NCI-H510A treated with DMSO at 0.1 percent for 48 hours (cell line): ENCODE data around the gene DNAJC5.
"Not testable (repeated sequence)": the region's sequence is repeated elsewhere in the genome, so short reads cannot be mapped to it uniquely, and the experiment has no call there.

ENCODE experiments used
- DNase-seq: peaks from one replicate; lab custom pipeline; 2025; lab: John Stamatoyannopoulos, UW

DNAJC5 gene

DNA sequence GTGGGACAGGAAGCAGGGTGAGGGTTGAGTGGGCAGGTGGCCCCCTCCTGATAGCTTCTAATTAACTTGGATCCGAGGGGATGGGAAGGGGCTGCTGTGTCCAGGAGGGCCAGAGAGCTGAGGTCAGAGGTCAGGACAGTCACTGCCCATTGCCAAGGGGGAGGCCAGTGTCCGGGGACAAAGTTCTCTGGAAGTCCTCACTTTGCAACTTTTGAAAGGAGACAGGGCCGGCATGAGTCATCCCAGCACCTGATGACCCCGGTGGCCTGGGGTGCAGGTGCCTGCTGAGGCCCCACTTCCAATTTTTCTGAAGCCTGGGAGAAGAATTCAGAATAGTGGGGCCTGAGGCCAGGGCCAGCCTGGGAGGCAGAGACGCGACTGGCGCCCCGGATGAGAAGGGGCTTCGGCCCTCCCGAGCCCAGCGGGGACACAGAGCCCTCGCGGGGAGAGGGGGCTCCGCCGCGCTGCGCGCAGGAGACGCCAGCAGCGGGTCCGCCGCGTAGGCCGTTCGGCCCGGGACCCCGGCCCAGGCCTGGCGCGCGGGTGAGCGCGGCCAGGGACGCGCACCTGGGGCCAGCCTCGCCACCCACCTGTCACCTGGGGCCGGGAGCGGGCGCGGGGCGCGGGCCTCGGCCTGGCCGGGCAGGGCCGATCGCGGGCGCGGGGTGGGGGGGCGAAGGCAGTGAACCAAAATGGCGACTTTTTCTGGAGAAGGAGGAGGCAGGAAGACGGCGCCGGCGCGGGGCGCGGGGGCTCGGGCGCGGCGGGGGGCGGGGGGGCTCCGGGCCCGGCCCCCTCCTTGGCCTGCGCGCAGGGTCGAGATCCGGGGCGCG, 74.2 kb downstream of the DNAJC5 start:
- DNase-seq, result no peak

DNA sequence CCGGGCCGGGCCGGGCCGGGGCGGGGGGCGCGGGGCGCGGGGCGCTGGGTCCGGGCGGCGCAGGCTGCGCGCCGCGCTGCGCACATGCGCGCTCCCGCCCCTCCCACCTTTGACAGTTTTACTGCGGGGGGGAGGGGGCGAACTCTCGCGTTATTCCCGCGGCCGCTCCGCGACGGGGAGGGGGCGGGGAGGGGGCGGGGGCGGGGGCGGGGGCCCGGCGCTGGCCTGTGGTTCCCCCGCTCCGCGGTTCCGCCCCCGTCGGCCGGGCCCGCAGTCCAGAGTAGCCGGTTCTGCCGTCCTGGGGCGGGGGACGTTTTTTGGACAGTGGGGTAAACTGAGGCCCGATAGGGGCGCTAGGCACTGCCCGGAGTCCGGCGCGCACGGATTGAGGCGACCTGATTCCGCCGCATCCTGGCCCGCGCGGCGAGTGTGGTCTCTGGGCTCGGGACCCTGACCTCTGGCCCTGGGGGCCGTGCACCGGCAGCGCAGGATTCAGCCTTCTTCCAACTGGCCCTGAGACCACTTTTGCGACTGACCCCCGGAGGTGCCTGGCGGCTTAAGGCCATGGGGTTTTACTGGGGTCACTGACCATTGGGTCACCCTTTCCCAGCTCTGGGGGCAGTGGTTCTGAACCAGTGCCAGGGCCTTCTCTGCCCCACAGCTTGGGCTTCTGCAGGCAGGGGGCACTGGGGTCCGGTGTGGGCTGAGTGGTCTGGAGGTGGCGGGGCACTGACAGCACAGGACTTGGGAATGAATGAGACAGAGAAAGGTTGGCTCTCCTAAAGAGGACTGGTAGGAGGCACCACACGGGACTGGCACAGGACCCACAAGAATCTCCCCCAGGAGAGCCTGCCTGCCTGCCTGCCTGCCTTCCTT, 75.2 kb downstream of the DNAJC5 start, which contains the start of gene ZNF512B:
ZNF512B (minus strand) TSS at position 93 of the 876 bp plus-strand sequence. CDS start 1,980 bp downstream, outside the sequence.
- DNase-seq, result peak; percentile 30

DNA sequence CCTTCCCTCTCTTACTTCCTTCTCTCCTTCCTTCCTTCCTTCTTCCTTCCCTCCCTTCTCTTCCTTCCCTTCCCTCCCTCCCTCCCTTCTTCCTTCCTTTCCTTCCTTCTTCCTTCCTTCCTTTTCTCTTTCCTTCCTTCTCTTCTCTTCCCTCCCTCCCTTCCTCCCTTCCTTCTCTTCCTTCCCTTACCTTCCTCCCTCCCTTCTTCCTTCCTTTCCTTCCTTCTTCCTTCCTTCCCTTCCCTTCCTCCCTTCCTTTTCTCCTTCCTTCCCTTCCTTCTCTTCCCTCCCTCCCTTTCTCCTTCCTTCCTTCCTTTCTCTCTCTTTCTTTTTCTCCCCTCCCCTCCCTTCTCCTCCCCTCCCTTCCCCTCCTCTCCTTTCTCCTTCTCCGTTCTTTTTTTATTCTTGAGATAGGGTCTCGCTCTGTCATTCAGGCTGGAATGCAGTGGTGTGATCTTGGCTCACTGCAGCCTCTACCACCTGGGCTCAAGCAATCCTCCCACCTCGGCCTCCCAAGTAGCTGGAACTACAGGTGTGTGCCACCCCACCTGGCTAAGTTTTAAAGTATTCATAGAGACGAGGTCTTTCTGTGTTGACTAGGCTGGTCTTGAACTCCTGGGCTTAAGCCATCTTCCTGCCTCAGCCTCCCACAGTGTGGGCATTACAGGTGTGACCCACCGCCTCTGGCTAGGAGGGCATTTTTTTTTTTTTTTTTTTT, 75.9 kb downstream of the DNAJC5 start:
- no peak for DNase-seq

DNA sequence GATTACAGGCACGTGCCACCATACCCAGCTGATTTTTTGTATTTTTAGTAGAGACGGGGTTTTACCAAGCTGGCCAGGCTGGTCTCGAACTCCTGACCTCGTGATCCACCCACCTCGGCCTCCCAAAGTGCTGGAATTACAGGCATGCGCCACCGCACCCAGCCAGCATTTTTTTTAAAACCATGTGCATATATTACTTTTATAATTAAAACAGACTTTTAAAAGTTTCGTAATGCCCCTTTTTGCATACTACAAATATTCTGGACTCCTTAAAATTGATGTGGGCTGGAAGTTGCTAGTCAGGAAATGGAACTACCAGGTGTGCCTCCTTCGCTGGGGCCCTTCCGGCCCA, 77.0 kb downstream of the DNAJC5 start:
- not testable (repeated sequence) for DNase-seq

DNA sequence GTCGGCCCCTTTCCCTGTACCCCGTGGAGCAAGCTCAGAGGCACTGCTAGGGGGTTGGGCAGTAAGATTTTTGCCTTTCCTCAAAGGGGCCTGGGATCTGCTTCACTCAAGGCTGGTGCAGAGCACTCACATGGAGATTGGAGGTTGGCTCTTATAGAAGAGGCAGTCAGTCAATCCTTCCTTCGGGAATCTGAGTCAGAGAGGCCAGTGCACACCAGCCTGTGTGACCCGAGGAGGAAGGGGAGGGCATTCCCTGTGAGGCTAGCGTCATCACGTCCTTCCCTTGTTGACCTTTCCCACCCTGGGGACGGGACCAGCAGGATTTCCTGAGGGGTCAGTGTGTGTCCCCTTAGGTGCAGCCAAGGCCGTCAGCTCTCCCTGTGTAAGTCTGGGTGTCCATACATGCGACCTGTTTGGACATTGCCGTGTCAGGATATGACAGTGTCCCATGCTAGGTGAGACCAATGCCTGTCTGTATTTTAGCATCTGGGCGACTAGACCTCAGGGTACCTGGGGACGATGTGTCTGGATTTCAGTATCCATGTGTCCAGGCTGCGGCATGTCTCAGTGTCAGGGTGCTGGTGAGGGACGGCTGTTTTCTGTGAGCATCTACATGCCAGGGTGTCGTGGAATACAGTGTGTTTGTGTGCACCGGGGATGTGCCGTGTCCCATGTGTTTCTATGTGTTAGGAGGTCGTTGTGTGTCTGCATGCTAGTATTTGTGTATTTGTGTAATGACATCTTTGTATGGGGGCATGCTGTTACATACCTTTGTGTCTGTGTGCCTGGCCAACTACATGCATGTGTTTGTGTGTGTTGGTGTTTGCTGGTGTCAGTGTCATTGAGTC, 77.6 kb downstream of the DNAJC5 start:
- DNase-seq, result no peak

DNA sequence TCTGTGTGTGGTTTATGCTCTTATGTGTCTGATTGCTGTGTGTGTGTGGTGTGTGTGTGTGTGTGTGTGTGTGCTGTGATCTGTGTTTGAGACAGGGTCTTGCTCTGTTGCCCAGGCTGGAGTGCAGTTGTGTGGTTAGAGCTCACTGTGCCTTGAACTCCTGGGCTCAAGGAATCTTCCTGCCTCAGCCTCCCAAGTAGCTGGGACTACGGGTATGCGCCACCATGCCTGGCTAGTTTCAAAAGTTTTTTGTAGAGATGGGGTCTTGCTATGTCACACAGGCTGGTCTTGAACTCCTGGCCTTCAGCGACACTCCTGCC, 78.2 kb downstream of the DNAJC5 start:
- DNase-seq, result no peak

- DNase-seq, result peak; percentile 86
These were observed 78.9 kb downstream of the DNAJC5 start for GRCh38 chr20:63973636-63974401.

DNA sequence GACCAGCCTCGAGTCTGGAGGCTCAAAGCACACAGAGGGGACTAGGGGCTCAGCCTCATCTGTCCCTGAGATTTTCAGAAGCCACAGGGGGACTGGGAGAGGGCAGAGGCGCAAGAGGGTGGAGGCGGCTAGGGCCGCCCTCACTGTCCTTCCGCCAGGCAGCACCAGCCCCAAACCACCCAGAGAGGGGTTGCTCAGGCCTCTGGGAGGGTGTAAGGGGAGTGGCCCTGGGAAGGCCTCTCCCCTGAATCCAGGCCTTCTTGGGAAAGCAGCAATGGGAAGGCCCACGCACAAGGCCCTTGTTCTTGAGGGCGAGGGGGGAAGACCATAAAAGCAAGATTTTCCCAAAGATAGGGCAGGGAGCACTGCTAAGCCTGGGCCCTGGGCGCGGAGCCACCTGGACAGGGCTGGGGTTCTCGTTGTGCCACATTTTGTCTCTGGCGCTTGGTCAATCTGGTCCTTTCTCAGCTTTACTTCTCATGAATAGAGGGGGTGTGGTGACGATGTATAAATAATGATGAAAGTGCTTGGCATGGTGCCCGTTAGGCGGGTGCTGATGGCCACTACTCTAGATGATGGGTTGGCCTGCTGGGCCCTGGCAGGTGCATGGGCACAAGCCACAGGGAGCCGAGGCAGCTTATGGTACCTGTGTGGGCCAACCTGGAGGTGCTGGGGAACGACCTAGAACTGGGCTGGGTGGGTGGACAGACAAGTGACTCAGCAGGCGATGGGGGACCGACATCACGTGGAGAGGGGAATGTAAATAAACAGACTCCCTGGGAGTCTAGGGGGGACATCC, 79.7 kb downstream of the DNAJC5 start:
- peak; percentile 96 for DNase-seq

- not testable (repeated sequence) for DNase-seq
These were observed 81.6 kb downstream of the DNAJC5 start for GRCh38 chr20:63976511-63976910.

GRCh38 chr20:63976980-63977738, 82.2 kb downstream of the DNAJC5 start:
- no peak for DNase-seq

GRCh38 chr20:63977739-63978276, 82.9 kb downstream of the DNAJC5 start:
- no peak for DNase-seq

- DNase-seq, result peak; percentile 82
These were observed 83.6 kb downstream of the DNAJC5 start for GRCh38 chr20:63978319-63979228.

DNA sequence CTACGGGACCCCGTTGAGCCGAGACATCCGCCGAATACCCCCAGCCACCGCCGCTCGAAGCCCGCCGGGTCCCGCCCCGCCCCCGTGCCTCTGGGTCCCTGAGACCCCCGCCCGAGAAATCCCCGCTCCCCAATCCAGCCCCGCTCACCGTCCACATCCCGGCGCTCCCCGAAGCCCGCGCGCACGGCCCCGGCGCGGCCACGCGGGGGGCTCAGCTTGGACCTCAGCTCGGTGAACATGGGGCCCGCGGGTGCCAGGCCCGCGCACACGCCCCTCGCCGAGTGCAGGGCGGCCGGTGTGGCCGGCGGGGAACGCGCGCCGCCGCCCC, 84.3 kb downstream of the DNAJC5 start:
- no peak for DNase-seq

DNA sequence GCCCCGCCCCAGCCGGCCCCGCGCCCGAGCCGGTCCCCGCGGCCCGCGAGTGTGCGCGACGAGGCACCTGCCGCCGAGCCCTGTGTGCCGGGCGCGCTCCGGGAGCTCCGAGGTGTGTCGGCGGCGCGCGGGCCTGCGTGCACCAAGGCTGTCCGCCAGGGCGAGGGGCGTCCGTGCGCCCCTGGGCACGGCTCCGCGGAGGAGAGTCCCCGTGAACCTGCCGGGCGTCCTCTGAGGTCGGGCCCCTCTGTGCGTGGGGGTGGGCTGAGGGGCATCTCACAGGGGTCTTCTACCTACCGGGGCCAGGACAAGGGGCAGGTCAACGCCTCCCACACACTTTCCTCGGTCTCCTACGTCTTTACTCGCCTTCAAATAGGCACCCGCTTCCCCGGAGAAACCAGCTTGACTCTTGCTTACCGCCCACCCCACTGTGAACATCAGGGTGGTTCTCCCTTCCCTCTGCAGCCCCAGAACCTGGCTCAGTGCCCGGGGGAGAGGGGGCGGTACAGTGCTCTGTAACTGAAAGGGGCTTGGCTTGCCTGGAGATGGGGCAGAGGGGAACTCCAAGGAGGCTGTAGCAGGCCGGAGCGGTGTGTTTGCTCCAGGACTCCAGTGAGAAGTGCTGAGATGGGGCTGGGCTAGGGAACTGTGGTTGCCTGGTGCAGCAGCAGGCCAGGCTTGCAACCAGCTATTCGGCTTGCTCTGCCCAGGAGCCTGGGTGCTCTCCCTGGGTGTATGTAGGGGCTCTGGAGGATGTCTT, 84.8 kb downstream of the DNAJC5 start, which contains the start of gene SAMD10:
SAMD10 (minus strand) TSS at position 86 of the 760 bp plus-strand sequence. CDS start 175 bp downstream, outside the sequence.
- peak; percentile 40 for DNase-seq

DNA sequence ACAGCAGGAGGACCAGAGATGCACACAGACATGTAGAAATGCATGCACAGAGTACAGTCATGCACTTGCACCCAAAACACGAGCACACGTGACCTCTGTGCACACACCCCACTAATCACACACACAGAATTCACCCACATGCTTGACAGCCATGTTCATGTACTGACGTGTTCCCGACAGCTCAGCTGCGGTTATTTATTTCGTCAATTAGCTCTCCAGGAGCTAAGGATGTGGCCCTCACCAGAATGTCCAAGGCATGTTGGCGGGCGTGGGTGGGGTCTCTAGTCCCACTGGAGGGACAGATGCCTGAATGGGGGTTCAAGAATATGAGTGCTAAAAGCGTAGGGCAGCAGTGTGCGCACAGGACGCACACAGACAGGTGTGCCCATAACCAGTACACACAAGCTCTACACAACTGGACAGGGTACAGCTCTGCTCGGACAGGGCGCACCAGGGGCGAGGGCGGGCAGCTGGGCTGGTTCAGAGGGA, 85.4 kb downstream of the DNAJC5 start:
- DNase-seq, result no peak

DNA sequence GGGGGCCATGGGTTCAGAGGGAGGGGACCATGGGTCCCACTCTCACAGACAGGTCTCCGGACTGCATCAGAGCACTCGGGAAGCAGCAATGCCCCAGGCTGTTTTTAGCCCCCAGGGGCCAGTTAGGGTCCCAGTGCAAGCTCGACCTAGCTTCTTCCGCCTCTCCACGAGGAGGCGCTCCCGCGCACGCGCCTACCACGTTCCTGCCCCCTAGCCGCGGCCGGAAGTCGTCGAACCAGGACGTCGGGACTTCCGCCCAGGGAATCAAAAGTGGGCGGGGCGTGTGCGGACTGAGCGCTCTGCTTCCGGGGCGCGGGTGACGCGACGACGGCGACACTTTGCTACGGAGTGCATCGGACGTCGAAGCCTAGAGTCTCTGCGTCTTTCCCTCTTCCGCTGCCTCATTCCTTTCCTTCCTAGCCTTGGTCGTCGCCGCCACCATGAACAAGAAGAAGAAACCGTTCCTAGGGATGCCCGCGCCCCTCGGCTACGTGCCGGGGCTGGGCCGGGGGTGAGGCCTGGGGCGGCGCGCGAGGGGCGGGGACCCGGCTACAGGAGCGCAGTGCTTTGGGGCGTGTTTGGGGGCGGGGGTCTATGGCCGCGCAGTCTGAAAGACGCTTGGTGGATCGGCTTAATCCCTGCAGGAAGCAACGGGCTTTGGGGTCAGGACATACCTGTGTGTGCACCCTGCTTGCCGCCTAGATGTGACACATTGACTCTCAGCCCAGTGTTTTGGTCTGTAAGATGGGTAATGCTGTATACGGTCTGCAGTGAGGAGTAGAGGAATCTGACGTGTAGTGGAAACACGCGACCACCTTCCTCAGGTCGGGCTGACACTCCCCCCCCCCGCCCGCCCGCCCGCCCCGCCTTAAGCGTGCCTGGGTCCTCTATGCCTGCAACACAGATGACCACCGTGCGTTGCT, 86.1 kb downstream of the DNAJC5 start, which contains the start of gene PRPF6:
PRPF6 (plus strand) TSS at position 327 of the 923 bp plus-strand sequence; CDS start at position 441, 114 bp downstream.
- peak; percentile 97 for DNase-seq
